ENCODE measurements around the gene LIPH.
A peak's percentile ranks its signal among the peaks of the same experiment; 100 is the strongest.

Gene LIPH

GRCh38 chr3:185549122-185549521 lies 3.3 kb downstream of the LIPH start:
- no peak for DNase-seq (ENCODE audit: extremely low spot score, insufficient read length, low read depth)
- no peak for FAIRE-seq

DNA sequence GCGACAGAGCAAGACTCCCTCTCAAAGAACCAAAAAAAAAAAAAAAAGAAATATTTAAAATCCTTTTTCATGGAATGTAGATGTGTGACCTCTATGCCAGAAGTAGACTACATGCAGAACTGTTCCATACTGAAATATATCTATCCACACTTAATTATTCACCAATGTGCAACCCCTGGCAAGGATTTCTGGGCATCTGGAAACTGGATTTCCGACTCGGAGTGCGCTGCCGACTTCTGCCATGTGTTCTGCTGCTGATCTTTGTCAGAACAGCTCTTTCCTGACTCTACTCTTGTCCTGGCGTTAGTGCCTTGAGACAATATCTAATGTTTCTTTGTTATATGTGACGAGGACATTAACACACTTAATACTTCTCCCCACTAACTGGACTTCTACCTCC lies 11.7 kb downstream of the LIPH start:
- DNase-seq (ENCODE audit: extremely low spot score, insufficient read length, low read depth) = no peak
- no peak for FAIRE-seq

- FAIRE-seq (no peak), DNase-seq (ENCODE audit: extremely low spot score, insufficient read length, low read depth) (no peak)
Observed at GRCh38 chr3:185539934-185540333, 12.5 kb downstream of the LIPH start.

DNA sequence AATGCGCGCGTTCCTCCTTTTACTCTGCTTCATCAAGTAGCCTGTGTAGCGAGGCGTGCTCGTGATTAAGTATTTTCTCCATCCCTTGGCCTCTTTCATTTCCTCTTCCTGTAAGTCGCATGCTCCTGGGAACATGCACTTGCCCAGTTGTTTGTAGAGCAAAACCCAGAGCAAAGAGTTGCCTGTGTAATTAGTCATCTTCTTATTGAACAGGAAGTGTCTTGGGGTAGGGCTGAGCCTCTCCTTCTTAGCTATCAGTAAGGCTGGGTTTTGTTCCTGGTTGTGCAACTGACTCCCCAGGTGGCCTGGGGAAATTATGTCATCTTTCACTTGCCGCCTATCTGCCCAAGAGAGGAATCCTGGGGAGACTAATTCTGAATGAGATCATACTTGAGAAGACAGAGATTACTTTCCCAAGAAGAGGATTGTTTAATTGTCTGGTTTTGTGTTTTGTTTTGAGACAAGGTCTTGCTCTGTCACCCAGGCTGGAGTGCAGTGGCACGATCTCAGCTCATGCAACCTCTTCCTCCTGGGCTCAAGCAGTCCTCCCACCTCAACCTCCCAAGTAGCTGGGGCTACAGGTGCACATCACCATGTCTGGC lies 14.9 kb downstream of the LIPH start:
- DNase-seq (ENCODE audit: extremely low spot score, insufficient read length, low read depth) = peak; percentile 59

DNA sequence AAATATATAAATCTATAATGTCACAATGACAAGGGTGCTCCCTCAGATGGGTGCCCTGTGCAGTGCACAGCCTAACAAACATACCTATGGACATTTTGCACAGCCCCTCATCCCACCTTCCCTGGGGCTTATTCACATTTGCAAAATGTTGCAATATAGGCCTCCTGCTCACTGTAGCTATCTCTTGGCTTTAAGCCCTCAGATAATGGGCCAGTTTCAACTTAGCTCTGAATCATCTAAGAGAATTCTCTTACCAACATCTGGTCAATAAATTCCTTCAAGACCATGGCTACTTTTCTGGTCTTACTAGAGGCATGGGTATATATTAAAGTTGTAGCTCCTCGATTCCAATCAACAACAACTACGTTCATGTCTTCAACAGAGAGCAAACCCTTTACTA lies 17.9 kb downstream of the LIPH start:
- DNase-seq (ENCODE audit: extremely low spot score, insufficient read length, low read depth) (no peak), FAIRE-seq (no peak)

More for the DNA sequence above, 14.9 kb downstream of the LIPH start:
- FAIRE-seq = peak; percentile 98

- DNase-seq (ENCODE audit: extremely low spot score, insufficient read length, low read depth) (no peak), FAIRE-seq (no peak)
Observed at GRCh38 chr3:185532901-185533300, 19.5 kb downstream of the LIPH start.

DNA sequence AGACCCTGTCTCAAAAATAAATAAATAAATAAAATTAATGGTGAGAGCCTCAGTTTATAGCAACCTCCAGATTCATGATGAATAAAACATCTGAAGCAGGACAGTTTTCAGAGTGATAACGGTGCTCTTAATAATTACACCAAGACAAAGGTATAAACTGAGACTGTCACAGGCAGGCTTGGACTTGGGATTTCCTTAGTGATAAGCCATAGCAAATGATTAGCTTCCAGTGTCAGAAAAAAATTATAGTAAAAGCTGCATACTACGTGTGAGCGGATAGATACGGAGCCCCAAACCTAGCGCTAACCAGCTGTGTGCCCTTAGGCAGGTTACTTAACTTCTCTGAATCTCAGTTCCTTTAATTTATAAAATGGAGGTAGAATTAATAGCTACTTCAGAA lies 21.5 kb downstream of the LIPH start:
- FAIRE-seq = no peak
- no peak for DNase-seq (ENCODE audit: extremely low spot score, insufficient read length, low read depth)

GRCh38 chr3:185528532-185528931 lies 23.9 kb downstream of the LIPH start:
- DNase-seq (ENCODE audit: extremely low spot score, insufficient read length, low read depth) = no peak
- FAIRE-seq = no peak

DNA sequence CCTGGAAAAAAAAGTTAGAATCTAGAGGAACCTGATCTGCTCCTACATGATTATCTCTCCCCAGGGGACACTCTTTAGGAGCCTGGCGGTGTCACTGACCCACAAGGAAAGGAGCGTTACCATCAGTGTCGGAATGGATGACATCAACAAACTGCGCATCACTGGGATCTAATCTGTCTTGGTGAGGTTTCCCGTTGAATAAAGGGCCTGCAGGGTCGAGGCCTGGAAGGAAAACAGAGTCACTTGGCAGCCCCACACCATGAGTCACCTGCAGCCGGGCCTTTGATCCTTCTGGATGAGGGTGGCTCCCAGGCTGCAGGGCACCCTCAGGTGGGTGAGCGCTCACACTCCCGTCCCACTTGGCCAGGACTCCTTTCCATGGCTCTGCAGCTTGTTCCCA lies 25.0 kb downstream of the LIPH start:
- no peak for FAIRE-seq
- no peak for DNase-seq (ENCODE audit: extremely low spot score, insufficient read length, low read depth)

DNA sequence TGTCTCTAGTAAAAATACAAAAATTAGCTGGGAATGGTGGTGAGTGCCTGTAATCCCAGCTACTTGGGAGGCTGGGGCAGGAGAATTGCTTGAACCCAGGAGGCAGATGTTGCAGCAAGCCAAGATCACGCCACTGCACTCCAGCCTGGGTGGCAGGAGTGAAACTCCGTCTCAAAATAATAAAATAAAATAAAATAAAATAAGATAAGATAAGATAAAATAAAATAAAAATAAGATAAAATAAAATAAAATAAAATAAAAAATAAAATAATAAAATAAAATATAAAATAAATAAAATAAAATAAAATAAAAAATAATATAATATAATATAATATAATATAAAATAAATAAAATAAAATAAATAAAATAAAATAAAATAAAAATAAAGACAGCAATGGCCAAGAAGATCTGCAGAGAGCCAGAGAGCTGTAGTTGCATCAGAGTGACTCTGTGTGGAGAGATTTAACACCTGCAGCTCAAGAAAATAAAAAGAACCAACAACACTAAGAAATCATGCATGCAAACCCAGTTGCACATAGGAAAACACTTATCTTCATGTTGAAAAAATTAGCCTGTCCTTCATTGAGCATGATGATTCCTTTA lies 25.9 kb downstream of the LIPH start:
- FAIRE-seq = no peak
- DNase-seq (ENCODE audit: extremely low spot score, insufficient read length, low read depth) = no peak

DNA sequence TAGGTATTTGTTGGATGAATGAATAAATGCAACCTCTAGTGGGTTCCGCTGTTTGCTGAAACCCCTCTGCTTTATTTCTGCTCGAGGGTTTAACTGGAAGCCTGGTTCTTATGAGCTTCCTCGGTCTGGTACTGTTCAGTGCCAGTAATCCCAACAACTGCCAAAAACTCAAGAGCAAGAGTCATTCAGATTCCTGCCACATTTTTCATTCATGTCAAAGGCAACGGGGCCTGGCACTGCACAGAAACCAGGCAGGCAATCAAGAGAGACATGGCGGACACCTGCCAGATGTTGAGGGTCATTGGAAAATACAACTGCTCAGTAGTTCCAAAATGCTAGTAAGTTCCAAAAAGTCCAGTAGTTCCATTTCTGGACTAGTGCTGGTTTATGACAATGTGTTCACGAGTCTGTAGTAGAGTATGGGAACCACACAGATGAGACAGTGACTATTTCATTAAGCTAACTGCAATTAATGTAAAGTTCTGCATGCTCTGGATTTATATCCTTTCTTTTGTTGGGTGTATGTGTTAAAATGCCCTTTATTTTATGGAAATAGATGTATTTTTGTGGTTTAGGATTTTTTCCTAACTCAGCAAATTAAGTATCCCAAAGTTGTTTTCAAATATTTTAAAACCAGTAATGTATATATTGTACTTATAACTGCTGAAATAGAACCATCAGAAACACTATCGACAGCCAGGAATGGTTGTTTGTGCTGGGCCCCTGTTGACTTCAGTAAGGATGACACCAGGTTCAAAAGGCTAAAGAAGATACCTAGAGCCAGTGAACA lies 30.8 kb downstream of the LIPH start:
- FAIRE-seq = no peak
- no peak for DNase-seq (ENCODE audit: extremely low spot score, insufficient read length, low read depth)

GRCh38 chr3:185519021-185519420 lies 33.4 kb downstream of the LIPH start:
- no peak for FAIRE-seq

DNA sequence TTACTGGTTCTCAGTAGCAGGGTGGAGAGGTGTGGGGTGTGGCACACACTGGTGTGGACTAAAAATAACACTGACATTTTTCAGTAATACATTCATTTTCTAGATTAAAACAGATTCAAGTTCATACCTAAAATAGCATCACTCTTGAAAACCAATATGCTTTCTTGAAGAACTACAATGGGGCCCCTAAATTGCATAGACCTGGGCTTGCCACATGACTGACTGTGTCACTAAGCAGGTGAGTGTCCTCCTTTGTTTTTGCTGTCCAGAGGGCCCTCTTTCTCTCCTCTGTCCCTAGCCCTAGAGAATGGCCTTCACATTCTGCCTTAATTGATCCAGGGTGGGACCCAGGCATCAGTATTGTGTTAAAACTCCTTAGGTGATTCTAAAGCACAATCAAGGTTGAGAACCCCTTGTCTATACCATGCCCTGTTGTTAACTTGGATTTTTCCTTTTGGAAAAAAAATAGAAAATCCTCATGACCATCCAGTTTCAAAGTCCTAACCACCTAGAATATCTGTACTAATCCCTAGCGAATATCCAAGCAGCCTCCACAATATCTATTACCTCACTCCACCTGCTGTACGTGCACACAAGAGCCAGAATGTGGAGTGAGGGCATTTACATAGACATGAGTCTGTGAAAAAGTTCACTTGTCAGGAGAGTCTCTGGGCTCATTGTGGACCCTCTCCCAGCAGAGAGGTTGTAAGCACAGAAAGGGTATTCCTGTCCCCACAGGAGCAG lies 34.8 kb downstream of the LIPH start:
- DNase-seq (ENCODE audit: extremely low spot score, insufficient read length, low read depth) = no peak
- peak; percentile 12 for FAIRE-seq

More at GRCh38 chr3:185519021-185519420, 33.4 kb downstream of the LIPH start:
- no peak for DNase-seq (ENCODE audit: extremely low spot score, insufficient read length, low read depth)

- DNase-seq (ENCODE audit: extremely low spot score, insufficient read length, low read depth) = no peak
- FAIRE-seq = no peak
Observed at GRCh38 chr3:185511711-185512110, 40.7 kb downstream of the LIPH start.

DNA sequence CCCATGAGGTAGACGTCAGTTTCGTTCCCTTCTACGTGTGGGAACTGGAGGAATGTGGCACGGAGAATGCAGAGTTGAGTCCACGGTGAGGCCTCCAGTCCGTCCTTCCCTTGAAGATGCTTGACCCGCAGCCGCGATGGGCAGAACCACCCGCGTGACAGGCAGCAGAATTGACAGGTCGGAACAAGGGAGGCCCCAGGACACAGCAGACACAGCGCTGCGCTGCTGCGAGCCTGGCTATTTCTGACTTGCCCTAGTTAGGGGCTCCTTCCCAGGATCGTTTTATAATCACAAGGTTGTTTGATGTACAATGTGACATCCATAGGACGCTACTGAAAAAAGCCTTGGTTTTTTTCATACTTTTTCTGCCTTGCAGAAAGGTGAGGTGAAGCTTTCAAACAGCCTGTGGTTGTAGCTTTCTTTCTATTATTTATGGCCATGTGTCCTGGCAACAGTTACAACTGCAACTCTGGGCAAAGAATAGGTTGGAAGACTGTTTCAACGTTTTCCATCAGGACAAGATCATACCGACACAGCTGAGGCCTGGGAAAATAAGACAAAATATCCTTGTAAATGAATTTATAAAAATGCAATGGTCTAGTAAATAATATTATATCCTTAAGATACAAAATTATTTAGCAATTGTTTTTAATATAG lies 43.9 kb downstream of the LIPH start:
- no peak for FAIRE-seq
- DNase-seq (ENCODE audit: extremely low spot score, insufficient read length, low read depth) = no peak

DNA sequence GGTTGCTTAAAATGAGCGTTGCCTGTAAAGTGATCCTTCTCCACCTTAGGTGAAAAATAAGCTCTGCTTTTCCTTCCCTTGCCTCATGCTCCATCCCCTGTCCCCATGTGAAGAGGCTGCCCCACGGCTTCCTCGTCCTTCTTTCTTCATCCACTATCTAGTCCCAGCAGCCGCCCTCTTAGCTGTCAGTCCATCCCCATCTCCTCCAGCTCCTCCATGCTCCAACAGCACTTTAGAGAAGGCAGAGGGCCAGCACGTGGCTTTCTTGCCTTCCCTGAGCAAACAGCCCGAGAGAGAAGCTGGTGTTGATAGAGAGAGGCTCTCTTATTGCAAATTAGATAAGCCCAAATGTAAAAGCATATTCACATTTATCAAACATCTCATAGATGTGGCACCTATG lies 44.5 kb downstream of the LIPH start:
- FAIRE-seq = no peak
- DNase-seq (ENCODE audit: extremely low spot score, insufficient read length, low read depth) = no peak

- DNase-seq (ENCODE audit: extremely low spot score, insufficient read length, low read depth) = no peak
- FAIRE-seq = no peak
Observed at GRCh38 chr3:185504636-185505035, 47.8 kb downstream of the LIPH start.

DNA sequence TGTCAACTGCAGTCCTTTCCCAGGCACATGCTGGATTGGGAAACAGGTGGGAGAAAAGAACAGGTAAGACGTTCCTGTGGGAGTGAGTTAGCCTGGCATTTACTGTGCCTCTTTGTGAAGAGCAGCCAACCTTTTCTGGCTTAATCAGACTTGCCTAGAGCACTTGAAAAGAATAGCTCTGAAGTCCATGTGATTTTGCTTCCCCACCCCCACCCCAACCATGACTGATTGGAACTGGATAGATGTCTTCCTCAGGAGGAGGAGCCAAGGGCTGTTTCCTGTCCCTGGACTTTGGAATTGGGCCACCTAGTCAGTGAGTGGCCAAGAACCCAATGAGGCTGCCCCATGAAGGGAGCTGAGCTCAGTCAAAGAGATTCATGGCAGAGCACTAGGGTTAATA lies 48.9 kb downstream of the LIPH start:
- DNase-seq (ENCODE audit: extremely low spot score, insufficient read length, low read depth) (no peak), FAIRE-seq (no peak)

- FAIRE-seq (no peak), DNase-seq (ENCODE audit: extremely low spot score, insufficient read length, low read depth) (no peak)
Observed at GRCh38 chr3:185502987-185503386, 49.4 kb downstream of the LIPH start.

Data from GM18507 (cell line).